Kidney capillary endothelial cell (primary cell): ENCODE data around the gene DEPDC1B.
"Not testable (repeated sequence)": the region's sequence is repeated elsewhere in the genome, so short reads cannot be mapped to it uniquely, and the experiment has no call there.

Source experiments
- DNase-seq: peaks from one replicate; pipeline ENCODE4 v3.0.0-alpha.2; 2018; ENCODE audit warnings: low spot score

The DEPDC1B gene, protein sequence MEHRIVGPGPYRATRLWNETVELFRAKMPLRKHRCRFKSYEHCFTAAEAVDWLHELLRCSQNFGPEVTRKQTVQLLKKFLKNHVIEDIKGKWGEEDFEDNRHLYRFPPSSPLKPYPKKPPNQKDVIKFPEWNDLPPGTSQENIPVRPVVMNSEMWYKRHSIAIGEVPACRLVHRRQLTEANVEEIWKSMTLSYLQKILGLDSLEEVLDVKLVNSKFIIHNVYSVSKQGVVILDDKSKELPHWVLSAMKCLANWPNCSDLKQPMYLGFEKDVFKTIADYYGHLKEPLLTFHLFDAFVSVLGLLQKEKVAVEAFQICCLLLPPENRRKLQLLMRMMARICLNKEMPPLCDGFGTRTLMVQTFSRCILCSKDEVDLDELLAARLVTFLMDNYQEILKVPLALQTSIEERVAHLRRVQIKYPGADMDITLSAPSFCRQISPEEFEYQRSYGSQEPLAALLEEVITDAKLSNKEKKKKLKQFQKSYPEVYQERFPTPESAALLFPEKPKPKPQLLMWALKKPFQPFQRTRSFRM

DNA sequence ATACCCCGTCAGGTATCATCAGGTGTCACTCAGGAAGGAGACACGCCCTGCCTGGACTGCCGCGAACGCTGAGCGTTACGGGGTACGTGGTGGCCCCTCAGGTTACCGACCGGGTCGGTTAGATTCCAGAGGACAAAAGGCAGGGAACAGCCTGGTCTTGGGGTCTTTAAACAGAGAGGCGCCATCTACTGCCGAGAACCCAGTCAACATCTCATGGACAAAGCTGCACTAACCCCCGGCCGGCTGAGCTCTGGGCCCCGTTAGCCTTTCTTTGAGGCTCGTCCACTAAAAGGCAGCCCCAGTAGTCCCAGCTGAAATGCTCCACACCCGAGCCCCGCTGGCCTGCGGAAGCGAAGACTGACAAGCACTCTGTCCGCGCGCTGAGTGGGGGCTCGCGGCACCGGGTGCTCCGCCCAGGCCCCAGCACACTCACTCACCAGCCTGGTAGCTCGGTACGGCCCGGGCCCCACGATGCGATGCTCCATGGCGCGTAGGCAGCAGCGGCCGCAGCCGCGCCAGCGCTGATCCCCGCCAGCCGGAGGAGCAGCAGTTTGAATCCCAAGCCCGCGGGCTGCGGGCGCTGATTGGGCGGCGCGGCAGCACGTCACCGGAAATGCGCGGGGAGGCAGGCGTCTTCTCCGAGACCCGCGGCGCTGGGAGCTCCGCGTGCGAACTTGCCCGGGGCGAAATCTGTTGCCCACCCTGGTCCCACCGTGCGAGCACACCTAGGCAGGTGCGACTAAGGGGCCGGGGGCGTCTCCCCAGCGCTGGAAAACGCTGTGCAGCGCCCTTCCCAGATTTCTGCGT, at the start of gene DEPDC1B:
DEPDC1B (minus strand) TSS at position 558 of the 807 bp plus-strand sequence; CDS start at position 485, 73 bp downstream.
- DNase-seq, result peak; percentile 82

DNA sequence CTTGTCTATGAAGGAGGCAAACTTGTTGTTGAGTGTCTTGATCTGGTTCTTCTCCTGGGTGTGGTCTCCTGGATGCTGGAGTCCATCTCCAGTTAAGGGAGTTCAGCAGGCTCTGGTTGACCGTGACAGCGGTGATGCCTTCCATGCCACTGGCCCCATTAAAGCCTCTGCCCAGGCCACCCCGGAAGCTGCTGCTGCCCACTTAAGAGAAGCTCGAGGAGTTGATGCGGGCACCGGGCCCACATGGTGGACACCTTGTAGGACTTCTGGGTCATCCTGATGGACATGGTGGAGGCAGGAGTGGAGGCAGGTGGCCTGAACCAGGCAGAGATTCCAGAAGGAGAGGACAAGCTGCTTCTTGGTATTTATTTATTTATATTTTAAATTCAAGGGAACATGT, 44.7 kb upstream of the DEPDC1B start:
- no peak for DNase-seq

DNA sequence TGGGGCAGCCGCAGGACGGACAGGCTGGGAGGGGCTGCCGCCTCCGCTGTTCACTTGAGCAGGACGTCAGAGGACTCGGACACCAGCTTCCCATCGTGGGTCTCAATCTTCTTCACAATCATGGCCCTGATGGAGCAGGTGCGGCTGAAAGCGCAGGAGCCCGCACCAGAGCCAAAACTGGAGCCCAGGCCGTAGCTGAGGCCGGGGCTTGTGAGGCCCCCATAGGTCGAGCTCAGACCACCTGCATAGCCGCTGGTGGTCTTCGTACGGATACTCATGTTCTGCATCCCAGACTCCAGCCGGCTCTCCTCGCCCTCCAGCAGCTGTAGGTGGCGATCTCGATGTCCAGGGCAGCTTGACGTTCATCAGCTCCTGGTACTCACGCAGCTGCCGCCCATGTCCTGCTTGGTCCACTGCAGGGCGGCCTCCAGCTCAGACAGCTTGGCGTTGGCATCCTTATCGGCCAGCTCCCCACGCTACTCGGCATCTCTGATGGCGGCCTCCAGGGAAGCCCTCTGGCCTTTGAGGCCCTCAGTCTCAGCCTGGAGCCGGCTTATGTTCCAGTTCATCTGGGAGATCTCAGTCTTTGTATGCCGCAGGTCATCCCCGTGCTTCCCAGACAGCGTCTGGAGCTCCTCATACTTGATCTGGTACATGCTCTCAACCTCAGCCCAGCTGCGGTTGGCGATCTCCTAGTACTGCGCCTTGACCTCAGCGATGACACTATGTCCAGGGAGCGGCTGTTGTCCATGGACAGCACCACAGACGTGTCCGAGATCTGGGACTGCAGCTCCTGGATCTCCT, 43.7 kb upstream of the DEPDC1B start:
- no peak for DNase-seq

DNA sequence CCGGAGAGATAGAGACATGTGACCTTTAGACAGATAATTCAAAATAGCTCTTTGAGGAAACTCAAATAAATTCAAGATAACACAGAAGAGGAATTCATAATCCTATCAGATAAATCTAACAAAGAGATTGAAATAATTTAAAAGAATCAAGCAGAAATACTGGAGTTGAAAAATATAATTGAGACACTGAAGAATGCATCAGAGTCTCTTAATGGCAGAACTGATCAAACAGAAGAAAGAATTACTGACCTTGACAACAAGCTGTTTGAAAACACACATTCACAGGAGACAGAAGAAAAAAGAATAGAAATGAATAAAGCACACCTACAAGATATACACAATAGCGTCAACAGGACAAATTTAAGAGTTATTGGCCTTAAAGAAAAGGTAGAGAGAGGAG, 40.4 kb upstream of the DEPDC1B start:
- DNase-seq, result no peak

DNA sequence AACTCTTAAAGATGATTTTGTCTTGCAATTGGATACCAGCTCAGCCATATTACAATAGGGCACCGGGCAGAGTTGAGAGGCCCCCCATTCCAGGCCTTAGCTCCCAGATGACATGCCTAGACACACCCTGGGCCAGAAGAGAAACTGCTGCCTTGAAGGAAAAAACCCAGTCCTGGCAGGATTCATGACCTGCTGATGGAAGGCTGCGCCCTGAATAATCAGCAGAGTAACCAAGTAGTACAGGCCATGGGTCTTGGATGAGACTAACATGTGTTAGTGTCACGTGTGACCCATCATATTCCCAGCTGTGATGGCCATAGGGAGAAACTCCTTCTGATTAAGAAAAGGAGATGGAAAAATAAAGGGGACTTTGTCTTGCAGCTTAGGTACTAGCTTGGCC, 39.0 kb upstream of the DEPDC1B start:
- no peak for DNase-seq

DNA sequence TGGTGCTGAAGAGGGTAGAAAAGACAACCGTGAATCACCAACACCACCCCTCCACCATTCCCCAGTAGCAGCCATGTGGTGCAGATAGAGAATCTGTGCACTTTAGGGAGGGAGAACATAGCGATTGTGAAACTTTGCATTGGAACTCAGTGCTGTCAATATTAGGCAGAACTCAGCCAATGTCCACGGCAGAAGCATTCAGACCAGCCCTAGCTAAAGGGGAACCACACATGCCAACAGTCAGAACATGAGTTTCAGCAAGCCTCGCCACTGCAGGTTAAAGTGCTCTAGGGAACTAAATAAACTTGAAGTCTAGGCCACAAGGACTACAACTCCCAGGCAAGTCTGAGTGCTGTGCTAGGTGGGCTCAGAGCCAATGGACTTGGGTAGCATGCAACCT, 38.5 kb upstream of the DEPDC1B start:
- no peak for DNase-seq

DNA sequence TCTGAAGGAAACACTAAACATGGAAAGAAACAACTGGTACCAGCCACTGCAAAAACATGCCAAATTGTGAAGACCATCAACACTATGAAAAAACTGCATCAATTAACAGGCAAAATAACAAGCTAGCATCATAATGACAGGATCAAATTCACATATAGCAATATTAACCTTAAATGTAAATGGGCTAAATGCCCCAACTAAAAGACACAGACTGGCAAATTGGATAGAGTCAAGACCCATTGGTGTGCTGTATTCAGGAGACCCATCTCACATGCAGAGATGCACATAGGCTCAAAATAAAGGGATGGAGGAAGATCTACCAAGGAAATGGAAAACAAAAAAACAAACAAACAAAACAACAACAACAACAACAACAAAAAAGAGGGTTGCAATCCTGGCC, 30.9 kb upstream of the DEPDC1B start:
- not testable (repeated sequence) for DNase-seq

DNA sequence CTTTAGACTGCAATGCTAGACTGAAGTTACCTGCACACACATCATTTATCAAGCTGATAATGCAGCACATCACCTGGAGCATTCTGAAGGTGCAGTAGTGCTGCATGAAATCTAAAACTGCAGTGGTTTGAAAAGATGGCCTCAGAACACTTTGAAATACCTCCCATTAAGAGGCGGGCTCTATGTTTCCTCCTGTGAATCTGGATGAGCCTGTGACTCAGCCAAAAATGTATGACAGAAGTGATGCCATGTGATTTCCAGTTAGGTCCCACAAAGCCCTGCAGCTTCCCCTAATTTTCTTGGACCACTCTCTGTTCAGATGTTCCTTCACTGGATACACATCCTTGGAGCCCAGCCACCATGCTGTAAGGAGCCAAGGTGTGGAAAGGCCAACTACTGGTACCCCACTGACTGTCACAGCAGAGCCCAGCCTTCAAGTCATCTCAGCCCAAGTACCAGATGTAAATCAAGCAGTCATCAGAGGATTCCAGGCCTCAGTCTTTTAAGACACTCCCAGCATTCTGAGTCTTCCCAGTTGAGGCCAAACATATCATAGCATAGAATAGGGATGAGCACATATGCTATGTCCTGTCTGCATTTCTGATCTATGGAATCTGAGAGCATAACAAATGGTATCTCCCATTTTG, 27.2 kb upstream of the DEPDC1B start:
- DNase-seq, result no peak

DNA sequence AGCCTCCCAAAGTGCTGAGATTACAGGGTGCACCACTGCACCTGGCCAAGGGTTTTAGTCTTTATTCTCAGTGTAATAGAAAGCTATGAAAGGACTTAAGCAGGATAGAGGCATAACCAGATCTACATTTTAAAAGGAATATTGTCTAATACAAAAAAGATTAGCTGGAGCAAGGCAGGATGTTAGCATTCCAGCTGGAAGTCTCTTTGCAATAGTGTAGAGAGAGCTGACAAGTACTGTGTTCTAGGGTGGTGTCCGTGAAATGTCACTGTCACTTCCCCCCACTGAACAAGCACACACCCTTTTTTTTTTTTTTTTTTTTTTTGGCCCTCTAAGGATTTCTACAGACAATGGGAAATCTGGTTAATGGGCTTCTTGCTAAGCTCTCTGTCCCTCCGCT, 24.2 kb upstream of the DEPDC1B start:
- no peak for DNase-seq

DNA sequence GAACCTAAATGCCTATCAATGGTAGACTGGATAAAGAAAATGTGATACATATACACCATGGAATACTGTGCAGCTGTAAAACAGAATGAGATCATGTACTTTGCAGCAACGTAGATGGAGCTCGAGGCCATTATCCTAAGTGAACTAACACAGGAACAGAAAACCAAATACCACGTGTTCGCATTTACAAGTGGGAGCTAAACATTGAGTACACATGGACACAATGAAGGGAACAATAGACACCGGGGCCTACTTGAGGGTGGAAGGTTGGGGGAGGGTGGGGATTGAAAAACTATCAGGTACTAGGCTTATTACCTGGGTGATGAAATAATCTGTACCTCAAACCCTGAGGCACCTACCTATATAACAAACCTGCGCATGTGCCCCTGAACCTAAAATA, 22.4 kb upstream of the DEPDC1B start:
- no peak for DNase-seq

DNA sequence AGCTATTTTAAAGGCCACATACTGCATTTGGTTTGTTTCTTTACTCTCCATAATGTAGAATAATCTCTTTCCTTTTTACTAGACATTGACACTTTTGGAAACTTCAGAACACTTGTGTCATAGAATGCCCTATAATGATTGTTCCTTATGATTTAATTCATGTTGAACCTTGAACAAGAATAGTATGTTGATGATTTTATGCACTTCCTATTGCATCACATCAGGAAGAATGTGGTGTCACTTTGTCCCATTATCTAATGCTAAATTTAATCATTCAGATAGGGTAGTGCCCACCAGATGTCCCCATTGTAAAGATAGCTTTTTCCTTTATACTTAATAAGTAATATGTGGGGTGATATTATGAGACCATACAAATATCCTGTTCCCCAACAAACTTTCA, 19.4 kb upstream of the DEPDC1B start:
- no peak for DNase-seq

DNA sequence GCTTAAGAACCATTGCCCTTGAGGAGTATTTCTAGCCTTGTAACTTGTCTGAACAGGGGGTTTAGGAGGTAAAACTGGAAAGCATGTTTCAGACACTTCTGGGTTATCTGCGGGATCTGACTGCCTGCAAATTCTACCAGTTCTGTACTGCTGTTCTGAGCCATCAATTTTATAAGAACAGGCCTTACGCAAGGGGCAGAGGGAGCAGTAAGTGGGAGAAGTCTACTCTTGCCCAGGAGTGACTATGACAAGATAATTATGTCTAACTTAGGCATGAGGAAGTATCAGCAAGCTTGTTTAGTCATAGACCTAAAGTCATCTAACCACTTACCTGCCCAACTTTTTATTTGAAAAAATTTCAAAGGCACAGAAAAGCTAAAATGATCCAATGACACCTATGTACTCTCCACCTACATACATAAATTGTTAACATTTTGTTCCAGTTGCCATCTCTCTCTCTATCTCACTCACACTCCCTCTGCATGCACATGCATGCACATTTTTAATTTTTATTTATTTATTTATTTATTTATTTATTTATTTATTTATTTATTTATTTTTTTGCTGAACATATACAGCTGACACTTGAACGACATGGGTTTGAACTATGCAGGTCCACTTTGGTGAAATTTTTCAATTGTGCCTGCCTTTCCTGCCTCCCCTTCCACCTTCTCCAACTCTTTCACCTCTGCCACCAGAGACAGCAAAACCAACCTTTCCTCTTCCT, 18.4 kb upstream of the DEPDC1B start:
- no peak for DNase-seq

DNA sequence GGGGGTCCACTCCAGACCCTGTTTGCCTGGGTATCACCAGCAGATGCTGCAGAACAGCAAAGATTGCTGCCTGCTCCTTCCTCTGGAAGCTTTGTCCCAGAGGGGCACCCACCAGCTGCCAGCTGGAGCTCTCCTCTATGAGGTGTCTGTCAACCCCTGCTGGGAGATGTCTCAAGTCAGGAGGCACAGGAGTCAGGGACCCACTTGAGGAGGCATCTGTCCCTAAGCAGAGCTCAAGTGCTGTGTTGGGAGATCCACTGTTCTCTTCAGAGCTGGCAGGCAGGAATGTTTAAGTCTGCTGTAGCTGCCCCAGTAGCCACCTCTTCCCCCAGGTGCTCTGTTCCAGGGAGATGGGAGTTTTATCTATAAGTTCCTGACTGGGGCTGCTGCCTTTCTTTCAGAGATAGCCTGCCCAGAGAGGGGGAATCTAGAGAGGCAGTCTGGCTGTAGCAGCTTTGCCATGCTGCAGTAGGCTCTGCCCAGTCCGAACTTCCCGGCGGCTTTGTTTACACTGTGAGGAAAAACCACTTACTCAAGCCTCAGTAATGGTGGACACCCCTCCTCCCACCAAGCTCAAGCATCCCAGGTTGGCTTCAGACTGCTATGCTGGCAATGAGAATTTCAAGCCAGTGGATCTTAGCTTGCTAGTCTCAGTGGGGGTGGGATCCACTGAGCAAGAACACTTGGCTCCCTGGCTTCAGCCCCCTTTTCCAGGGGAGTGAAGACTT, 15.4 kb upstream of the DEPDC1B start:
- not testable (repeated sequence) for DNase-seq

DNA sequence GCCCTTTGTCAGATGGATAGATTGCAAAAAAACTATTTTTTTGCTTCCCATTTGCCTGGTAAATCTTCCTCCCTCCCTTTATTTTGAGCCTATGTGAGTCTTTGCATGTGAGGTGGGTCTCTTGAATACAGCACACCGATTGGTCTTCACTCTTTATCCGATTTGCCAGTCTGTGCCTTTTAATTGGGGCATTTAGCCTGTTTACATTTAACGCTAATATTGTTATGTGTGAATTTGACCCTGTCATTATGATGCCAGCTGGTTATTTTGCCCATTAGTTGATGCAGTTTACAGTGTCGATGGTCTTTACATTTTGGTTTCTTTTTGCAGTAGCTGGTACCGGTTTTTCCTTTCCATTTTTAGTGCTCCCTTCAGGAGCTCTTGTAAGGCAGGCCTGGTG, 13.0 kb upstream of the DEPDC1B start:
- no peak for DNase-seq

DNA sequence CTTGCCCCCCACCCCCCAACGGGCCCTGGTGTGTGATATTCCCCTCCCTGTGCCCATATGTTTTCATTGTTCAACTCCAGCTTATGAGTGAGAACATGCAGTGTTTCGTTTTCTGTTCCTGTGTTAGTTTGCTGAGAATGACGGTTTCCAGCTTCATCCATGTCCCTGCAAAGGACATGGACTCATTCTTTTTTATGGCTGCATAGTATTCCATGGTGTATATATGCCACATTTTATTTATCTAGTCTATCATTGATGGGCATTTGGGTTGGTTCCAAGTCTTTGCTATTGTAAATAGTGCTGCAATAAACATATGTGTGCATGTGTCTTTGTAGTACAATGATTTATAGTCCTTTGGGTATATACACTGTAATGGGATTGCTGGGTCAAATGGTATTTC, 11.9 kb upstream of the DEPDC1B start:
- DNase-seq, result not testable (repeated sequence)

DNA sequence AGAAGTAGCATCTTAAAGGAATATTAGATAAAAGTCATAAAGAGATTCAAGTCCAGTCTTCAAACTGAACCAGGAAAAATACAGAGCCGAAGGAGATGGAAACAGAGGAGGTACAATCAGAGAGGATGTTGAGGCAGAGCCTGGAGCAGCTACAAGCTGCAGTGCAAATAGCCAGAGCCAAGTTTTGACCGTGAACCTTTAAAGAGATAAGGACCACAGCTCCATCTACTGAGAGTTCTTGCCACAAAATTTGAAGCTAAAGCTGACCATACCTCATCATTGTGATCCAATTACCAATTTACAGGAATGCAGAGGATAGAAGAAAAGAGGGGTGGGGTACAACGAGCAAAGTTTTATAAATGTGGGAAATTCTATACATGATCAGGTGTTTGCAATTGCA, 10.4 kb upstream of the DEPDC1B start:
- no peak for DNase-seq

DNA sequence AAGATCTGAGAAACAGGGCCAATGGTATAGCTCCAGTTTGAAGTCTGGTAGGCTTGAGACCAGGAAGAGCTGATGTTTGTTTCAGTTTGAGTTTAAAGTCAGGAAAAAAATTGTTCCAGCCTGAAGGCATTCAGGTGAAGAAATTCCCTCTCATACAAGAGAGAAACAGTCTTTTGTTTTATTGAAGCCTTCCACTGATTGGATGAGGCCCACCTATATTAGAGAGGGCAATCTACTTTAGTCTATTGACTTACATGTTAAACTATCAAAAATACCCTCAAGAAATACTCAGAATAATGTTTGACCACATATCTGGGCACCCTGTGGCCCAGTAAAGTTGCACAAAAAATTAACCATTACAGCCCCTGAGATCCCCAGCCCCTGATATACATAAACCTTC, 5.2 kb upstream of the DEPDC1B start:
- DNase-seq, result no peak

DNA sequence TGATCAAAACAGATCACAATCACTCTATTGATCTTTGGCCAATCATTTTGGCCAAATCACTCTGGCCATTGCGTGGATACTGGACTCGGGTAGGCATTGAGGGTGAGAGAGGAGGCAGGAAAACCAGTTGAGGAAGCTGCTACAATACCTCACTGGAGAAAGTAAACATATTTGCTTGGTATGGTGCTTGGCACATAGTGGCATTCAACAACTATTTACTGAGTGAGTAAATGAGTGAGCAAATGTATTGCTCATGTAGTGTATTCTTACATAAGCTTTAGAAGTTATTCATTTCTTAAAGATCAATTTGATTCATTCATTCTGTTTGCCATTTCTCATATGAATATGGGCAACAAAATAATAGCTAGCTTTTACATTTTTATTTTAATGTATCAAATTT, 4.0 kb upstream of the DEPDC1B start:
- no peak for DNase-seq

DNA sequence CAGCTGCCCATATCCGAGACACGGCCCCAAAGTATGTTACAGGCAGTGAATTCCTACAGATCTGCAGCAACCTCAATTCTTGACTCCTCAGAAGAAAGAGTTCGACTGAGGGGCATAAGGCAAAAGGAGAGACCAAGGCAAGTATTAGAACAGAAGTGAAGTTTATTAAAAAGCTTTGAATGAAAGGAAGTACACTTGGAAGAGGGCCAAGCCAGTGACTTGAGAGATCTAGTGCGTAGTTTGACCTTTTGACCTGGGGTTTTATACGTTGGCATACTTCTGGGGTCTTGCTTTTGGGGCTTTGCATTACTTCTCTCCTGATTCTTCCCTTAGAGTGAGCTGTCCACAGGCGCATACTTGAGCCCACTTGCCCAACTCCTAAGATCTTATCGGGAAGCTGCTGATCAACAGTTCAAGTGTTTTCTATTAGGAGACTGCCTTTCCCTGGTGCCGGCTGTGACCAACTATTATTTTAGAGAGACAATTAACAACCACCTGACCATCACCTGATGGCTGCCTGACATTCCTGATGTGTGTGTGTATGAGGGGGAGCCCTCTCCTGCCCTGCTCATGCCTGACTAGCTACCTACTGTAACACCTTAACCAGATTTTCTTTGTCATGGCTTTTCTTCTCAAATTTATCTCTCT, 1.5 kb upstream of the DEPDC1B start:
- peak; percentile 19 for DNase-seq

DNA sequence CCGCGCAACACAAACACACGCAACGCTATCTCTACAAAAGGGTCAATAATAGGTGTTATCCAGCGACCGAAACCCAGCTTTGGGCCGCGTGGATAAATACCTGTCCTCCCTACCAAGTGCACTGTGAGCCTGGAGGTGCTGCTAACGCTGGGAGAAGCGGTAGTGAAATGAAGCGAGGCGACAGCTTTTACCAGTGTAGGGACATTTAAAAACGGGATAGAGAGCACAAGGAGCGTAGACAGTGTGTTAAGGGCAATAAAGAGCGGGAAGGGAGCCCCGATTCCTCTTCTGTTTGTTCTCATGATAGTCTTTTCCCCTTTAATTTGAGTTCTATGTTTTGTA, 421 bp upstream of the DEPDC1B start:
- peak; percentile 28 for DNase-seq
